Stimulated activated CD8-positive, alpha-beta memory T cell treated with anti-CD3 and anti-CD28 coated beads, Interleukin-4, amount 100 ng/mL, for 1 hour (primary cell): ENCODE data around the gene SESN1.
A peak's percentile ranks its signal among the peaks of the same experiment; 100 is the strongest.

Experiments used
- DNase-seq, 2 donors: peaks; one replicate each; pipeline ENCODE4 v3.0.0-alpha.2; 2020; ENCODE audit warnings: low read depth in 2 of 2, low spot score in 1 of 2

The SESN1 gene

GRCh38 chr6:108966855-108967755, 127.5 kb downstream of the SESN1 start:
- DNase-seq, result peak in 1 of 2 donors; percentile 14

GRCh38 chr6:108966251-108966650, 128.4 kb downstream of the SESN1 start:
- no peak for DNase-seq

GRCh38 chr6:108961985-108962384, 132.7 kb downstream of the SESN1 start:
- DNase-seq, result no peak

GRCh38 chr6:108961077-108961476, 133.6 kb downstream of the SESN1 start:
- no peak for DNase-seq

- DNase-seq, result no peak
Observed at GRCh38 chr6:108960601-108961000, 134.0 kb downstream of the SESN1 start.

- DNase-seq, result no peak
Observed at GRCh38 chr6:108959972-108960582, 134.6 kb downstream of the SESN1 start.

- DNase-seq, result no peak
Observed at GRCh38 chr6:108958900-108959770, 135.5 kb downstream of the SESN1 start.

- no peak for DNase-seq
Observed at GRCh38 chr6:108957221-108957620, 137.4 kb downstream of the SESN1 start.

- DNase-seq, result no peak
Observed at GRCh38 chr6:108955329-108955949, 139.2 kb downstream of the SESN1 start.

GRCh38 chr6:108953681-108954080, 141.0 kb downstream of the SESN1 start:
- DNase-seq, result no peak

GRCh38 chr6:108952776-108953486, 141.7 kb downstream of the SESN1 start:
- no peak for DNase-seq

GRCh38 chr6:108951351-108951953, 143.2 kb downstream of the SESN1 start:
- DNase-seq, result no peak

- DNase-seq, result no peak
Observed at GRCh38 chr6:108948181-108948661, 146.4 kb downstream of the SESN1 start.

- DNase-seq, result no peak
Observed at GRCh38 chr6:108947114-108947854, 147.4 kb downstream of the SESN1 start.

GRCh38 chr6:108946695-108947094, 148.0 kb downstream of the SESN1 start:
- no peak for DNase-seq

- no peak for DNase-seq
Observed at GRCh38 chr6:108945681-108946159, 148.9 kb downstream of the SESN1 start.

- DNase-seq, result no peak
Observed at GRCh38 chr6:108944707-108945680, 149.7 kb downstream of the SESN1 start.

GRCh38 chr6:108944071-108944470, 150.6 kb downstream of the SESN1 start:
- DNase-seq, result no peak
